GM20431 (cell line): ENCODE results near the gene TAF1C.

Experiments used
- in situ Hi-C: fragments of 300-500 bp; cut with MseI, MboI; formaldehyde crosslinking; loops from one replicate; pipeline ENCODE4 v1.15.0; 2020; ENCODE audit warnings: low sequenced_read_pairs; ENCODE audit not compliant: unreplicated experiment

Gene TAF1C

GRCh38 chr16:84138824-84139627 lies 47.8 kb downstream of the TAF1C start:
- in situ Hi-C loops: no loop called here

GRCh38 chr16:84138500-84138823 lies 48.4 kb downstream of the TAF1C start:
- in situ Hi-C loops: no loop called here

GRCh38 chr16:84137769-84138357 lies 49.0 kb downstream of the TAF1C start:
- in situ Hi-C loops: no loop called here

GRCh38 chr16:84137287-84137686 lies 49.6 kb downstream of the TAF1C start:
- in situ Hi-C loops: no loop called here

- in situ Hi-C loops: no loop called here
These were observed 50.3 kb downstream of the TAF1C start for GRCh38 chr16:84136331-84137125.

GRCh38 chr16:84132527-84133285 lies 54.2 kb downstream of the TAF1C start:
- in situ Hi-C loops: no loop called here

- in situ Hi-C loops: no loop called here
These were observed 55.7 kb downstream of the TAF1C start for GRCh38 chr16:84131117-84131516.
